Renal pelvis (tissue), 4 donors: Measurements from ENCODE around the gene USP49. TPM values are rescaled to one million over a fixed set of nuclear protein-coding genes. Genes with fewer than 3 reads are reported as not detected.
A peak's percentile ranks its signal among the peaks of the same experiment; 100 is the strongest.

Experiments
- DNase-seq: peaks from one replicate; pipeline ENCODE4 v3.0.0-alpha.2; 2013
- polyA plus RNA-seq, 3 donors: library from polyadenylated mRNA; unstranded; fragments of 120-200 nt; gene quantifications; one replicate each; pipeline ENCODE4 v1.2.1, GENCODE V29; 2013; ENCODE audit not compliant: insufficient read length in 3 of 3

USP49 gene
- polyA plus RNA-seq, 3 donors = 9.9 to 16.9 (median 14.9) TPM

GRCh38 chr6:41931792-41932191, 36.6 kb upstream of the USP49 start:
- DNase-seq = no peak

GRCh38 chr6:41929924-41930323, 34.7 kb upstream of the USP49 start:
- DNase-seq = no peak

DNA sequence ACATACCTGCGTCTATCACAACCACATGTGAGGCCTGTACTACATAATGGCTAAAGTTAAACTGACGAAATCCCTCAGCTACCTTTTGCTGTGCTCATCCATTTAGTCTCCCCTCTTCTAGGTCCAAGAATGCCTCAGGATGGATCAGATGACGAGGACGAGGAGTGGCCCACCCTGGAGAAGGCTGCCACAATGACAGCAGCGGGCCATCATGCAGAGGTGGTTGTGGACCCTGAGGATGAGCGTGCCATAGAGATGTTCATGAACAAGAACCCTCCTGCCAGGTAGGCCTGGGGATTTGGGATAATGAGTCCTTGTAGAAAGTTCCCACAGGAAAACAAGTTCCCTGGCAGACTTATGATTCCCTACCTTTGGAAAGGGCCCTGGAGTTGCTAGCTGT, 32.1 kb upstream of the USP49 start:
- DNase-seq = no peak

GRCh38 chr6:41922154-41922553, 27.0 kb upstream of the USP49 start:
- no peak for DNase-seq

DNA sequence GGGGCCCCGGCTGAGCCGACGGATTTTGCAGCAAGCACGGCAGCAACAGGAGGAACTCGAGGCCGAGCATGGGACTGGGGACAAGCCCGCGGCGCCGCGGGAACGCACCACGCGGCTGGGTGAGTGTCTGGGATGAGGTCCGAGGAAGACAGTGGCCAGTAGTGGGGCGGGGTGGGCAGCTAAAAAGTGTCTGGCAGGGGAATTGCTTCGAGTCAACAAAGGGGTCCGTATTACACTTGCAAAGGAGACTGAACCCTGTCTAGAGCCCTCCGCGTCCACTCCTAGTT, 26.5 kb upstream of the USP49 start:
- DNase-seq = no peak

DNA sequence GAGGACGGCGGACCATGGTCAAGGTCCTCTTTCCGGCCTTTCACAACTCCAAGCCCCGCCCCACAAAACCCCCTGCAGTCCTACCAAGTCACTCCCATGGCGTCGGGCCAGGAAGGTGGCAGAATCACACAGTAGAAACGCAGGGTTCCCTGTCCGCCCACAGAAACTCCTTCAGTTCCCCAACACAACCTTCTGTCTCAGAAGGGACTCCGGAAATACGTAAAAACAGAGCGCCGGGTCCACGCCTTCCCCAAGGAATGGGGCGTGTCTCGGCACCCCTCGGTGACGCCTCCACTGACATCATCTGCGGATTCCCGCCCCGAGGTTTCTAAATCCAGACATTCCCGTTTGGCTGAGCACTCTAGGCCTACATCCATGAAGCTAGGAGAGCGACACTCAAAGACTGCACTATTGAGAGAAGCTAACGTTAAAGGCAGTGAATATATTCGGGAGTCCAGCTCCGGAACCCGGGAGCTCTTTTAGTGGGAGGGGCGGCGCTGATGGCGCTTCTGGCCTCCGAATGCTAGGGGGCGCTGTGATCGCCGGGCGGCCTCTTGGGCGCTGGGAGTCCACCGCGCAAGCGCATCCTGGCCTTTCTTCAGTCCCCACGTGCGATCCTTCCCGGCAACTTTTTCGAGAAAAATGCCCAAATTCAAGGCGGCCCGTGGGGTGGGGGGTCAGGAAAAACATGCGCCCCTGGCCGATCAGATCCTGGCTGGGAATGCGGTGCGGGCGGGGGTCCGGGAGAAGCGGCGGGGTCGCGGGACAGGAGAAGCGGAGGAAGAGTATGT, 25.9 kb upstream of the USP49 start, which contains the start of the genes BYSL and MED20:
TSS of gene BYSL (plus strand) at position 579 of the 791 bp plus-strand sequence. CDS start at position 643, 64 bp downstream.
TSS of gene MED20 (minus strand) at position 219 of the 791 bp plus-strand sequence. CDS start at position 98, 121 bp downstream.
- DNase-seq = peak; percentile 96

GRCh38 chr6:41917528-41917927, 22.4 kb upstream of the USP49 start:
- DNase-seq = no peak

- no peak for DNase-seq
These were observed 19.8 kb upstream of the USP49 start for GRCh38 chr6:41914869-41915530.

DNA sequence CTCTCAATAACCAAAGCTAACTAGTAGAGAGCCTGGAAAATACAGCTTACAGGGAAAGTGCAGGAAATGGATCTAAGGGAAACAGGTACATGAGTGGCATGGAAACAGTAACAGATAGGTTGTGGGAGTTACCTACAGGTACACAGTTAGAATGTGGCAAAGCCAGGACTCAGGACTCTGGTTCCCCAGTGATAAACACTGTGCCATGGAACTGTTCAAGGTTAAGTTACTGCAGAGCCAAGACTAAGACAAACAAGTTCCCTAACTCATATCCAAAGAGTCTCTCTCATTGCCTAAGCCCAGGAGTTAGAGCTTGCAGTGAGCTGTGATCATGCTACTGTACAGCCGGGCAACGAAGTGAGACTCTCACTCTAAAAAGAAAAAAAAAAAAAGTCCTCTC, 19.2 kb upstream of the USP49 start:
- no peak for DNase-seq

GRCh38 chr6:41909727-41910126, 14.6 kb upstream of the USP49 start:
- no peak for DNase-seq

DNA sequence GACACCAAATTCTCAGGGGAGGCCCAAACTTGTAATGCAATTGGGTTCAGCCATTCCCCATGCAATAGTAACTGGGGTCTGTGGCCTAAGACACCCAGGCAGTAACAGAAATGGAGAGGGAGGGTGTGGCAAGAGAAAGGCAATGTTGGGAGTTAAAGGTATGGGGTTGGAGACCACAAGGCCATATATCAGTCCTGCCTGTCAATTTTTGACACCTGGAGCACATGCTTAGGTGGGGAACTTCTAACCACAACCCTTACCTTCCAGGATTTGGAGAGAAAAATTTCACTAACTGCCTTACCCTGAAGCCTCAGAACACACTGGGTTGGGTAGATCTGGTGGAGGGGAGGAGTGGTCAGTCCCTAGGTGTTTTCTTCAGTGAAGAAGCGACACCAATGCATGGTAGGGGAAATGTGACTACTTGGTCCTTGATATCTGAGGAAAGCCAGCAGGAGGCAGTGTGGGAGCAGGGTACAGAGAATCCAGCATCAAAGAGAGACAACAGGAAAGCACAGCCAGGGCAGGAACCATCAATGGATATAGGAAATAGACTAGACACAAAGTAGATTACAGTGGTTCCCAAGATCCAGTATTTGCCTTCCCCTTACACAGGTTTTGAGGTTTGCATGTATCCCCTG, 6.8 kb upstream of the USP49 start:
- DNase-seq = no peak

GRCh38 chr6:41900861-41901260, 5.7 kb upstream of the USP49 start:
- no peak for DNase-seq

- no peak for DNase-seq
These were observed 1.1 kb upstream of the USP49 start for GRCh38 chr6:41896281-41896680.

DNA sequence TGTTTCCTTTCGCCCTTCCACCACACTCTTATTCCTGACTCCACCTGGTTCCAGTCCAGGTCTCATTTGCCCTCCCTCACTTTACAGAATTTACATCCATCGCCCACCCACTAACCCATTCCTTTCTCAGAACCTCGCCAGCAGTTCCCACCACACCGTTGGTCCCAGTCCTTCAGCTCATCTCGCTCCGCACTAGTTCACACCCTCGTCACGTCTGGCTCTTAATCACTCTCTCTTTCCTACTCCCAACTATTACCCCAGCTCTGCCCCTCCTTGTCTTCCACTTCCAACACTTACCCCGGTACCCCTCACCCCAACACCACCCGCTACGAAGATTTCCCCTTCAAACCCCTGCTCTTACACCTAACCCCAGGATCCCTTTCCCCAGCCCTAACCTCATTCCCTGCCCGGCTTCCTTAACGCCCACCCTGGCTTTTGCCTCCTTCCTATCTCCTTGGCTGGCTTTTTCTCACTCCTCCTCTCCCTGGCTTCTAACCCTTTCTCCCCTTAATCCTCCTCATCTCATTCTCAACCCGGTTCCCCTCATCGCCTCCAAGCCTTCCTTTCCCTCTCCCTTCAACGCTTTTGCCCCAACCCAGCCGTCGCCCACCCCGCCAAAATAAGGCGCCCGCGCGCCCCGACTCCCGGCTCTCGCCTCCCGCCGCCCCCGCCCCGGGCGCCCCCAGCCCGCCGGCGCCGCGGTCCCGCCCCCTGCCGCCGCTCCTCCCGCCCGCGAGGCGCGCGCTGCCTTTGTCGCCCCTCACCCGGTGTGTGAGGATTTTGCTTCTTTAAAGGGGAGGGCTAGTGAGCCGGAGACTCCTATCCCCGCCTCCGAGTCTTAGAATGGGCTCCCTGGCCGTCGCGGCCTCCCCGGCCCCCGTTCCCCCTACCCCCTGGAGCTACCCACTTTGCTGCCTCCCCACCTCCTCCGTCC, 542 bp downstream of the USP49 start:
- DNase-seq = peak; percentile 28

- DNase-seq = no peak
These were observed 2.1 kb downstream of the USP49 start for GRCh38 chr6:41892921-41893564.

DNA sequence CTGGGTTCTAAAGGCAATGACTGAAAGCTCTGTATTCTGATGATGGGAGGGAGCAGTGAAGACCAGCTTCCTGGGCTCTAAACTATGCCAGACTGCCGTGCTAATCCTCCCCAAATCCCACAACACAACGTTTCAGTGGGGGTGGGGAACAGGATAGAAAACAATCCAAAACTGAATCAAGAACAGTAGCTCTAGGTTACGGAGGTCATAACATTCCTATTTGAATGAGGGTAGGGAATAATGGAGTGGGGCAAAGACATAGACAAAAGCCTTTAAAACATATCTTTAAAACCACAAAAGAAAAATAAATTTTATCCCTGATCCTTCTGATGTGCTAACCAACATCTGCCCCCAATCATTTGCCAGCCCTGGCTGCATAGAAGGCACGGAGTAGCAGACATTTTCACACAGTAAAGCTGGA, 7.8 kb downstream of the USP49 start:
- DNase-seq = no peak

DNA sequence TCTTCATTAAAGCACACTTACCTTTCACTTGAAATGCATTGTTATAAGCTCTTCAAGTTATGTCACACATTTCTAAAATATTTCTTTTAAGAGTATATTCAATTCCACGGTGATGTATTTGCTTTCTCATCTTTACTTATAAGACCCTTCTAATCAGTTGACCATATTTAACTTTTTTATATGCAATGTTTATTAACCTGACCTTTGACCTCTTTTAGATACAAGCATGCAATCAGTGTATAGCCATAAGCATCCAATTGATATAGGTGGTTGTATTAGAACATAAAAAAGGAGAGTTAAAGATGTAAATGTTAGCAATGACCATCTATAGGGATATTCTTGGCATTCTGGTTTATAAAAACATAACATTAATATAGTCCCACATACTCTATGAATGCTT, 9.2 kb downstream of the USP49 start:
- DNase-seq = no peak

- DNase-seq = no peak
These were observed 10.2 kb downstream of the USP49 start for GRCh38 chr6:41884957-41885356.

GRCh38 chr6:41881506-41881905, 13.7 kb downstream of the USP49 start:
- no peak for DNase-seq

GRCh38 chr6:41878961-41879405, 16.2 kb downstream of the USP49 start:
- DNase-seq = no peak

- DNase-seq = no peak
These were observed 16.9 kb downstream of the USP49 start for GRCh38 chr6:41878246-41878645.
